Type B pancreatic cell (in vitro differentiated cells): ENCODE results near the gene TBC1D5. TPM values are rescaled to one million over a fixed set of nuclear protein-coding genes. Genes with fewer than 3 reads are reported as not detected.

Experiments used
- DNase-seq: peaks from one replicate; pipeline ENCODE4 v3.0.0; 2021; ENCODE audit warnings: mixed read lengths; ENCODE audit not compliant: unreplicated experiment; ENCODE audit errors: extremely low spot score
- H3K27ac Mint-ChIP-seq: 2 replicates; pipeline ENCODE4 v1.8.0; 2021; ENCODE audit warnings: mild to moderate bottlenecking, mixed read lengths
- H3K27me3 Mint-ChIP-seq: 2 replicates; pipeline ENCODE4 v1.8.0; 2021; ENCODE audit warnings: mixed read lengths
- H3K36me3 Mint-ChIP-seq: 2 replicates; pipeline ENCODE4 v1.8.0; 2021; ENCODE audit warnings: mixed read lengths
- H3K4me1 Mint-ChIP-seq: one replicate; pipeline ENCODE4 v1.8.0; 2021; ENCODE audit warnings: mixed read lengths; ENCODE audit not compliant: unreplicated experiment
- H3K4me3 Mint-ChIP-seq: 2 replicates; pipeline ENCODE4 v1.8.0; 2021; ENCODE audit warnings: mild to moderate bottlenecking, mixed read lengths
- H3K9me3 Mint-ChIP-seq: 2 replicates; pipeline ENCODE4 v1.8.0; 2021; ENCODE audit warnings: mixed read lengths
- total RNA-seq: library from RNA; stranded (reverse); gene quantifications from 2 replicates; pipeline ENCODE4 v1.2.1, GENCODE V29; 2021; ENCODE audit warnings: low replicate concordance
- TF ChIP-seq, protein P1 (sequence below): fragments of 200-600 bp; sonication (generic); conservative IDR thresholded peaks from 2 replicates; pipeline ENCODE4 v1.5.0; 2021; ENCODE audit warnings: antibody characterized with exemption, mild to moderate bottlenecking

Gene TBC1D5
- total RNA-seq, 1 donor from 2014 or later: 48.7 TPM

DNA sequence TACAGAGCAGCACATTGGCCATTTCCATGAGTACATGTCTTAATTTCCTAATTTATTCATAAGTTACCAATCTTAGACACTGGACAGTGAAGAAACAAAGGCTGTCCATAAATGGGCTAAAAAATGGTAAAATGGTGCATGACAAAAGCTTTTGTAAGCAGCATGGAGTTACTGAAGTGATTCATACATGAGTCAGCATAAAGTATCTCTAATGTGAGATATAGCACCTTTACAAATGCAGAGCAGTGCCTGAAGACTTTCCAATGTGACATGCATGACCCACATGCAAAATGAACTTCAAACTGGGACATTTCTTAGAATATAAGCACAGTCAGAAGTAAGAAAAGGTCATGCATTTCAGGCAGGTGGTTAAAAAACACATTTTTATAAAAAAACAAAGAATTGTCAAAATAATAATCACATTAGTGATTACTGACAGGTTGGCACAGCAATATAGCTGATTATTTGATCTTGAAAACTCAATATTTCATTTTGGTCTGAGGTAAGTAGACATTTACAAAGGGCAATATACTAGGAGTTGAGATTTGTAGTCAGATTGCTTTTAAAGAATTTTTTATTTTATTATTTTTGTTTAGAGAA, 558.4 kb downstream of the TBC1D5 start:
- Mint-ChIP-seq H3K9me3 (no peaks in the 10 kb centered on the region), H3K27ac (no peak overlapping the region), H3K4me3 (no peak overlapping the region), H3K27me3 (no peaks in the 10 kb centered on the region), H3K4me1 (no peaks in the 10 kb centered on the region), H3K36me3 (peaks cover 3% of the 10 kb centered on the region)
- DNase-seq: no peak
- TF ChIP-seq, protein P1, sequence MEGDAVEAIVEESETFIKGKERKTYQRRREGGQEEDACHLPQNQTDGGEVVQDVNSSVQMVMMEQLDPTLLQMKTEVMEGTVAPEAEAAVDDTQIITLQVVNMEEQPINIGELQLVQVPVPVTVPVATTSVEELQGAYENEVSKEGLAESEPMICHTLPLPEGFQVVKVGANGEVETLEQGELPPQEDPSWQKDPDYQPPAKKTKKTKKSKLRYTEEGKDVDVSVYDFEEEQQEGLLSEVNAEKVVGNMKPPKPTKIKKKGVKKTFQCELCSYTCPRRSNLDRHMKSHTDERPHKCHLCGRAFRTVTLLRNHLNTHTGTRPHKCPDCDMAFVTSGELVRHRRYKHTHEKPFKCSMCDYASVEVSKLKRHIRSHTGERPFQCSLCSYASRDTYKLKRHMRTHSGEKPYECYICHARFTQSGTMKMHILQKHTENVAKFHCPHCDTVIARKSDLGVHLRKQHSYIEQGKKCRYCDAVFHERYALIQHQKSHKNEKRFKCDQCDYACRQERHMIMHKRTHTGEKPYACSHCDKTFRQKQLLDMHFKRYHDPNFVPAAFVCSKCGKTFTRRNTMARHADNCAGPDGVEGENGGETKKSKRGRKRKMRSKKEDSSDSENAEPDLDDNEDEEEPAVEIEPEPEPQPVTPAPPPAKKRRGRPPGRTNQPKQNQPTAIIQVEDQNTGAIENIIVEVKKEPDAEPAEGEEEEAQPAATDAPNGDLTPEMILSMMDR: no peak

DNA sequence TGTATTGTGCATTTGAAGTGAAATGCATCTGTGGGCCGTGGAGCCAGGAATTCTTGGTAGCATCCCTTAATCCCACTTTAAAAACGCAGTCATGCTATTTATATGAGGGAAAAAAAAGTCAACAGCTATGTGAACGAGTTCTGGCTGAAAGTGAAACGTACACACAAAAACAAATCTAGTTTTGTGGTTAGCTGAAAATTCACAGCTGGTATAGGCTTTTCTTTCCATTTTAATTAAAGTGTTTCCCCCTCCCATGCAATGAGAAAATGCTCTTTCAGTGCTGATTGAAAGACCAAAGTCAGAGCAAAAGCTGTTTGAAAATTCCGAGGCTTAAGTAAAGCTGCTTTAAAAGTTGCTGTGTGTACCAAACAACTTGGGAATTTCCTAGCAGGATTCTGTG, 560.3 kb downstream of the TBC1D5 start:
- no peak for DNase-seq
- no peaks in the 10 kb centered on the region for H3K27me3 Mint-ChIP-seq
- no peaks in the 10 kb centered on the region for H3K4me1 Mint-ChIP-seq
- no peaks in the 10 kb centered on the region for H3K9me3 Mint-ChIP-seq
- H3K36me3 Mint-ChIP-seq: peaks cover 3% of the 10 kb centered on the region
- H3K27ac Mint-ChIP-seq: no peak overlapping the region
- TF ChIP-seq, protein P1: no peak
- H3K4me3 Mint-ChIP-seq: no peak overlapping the region

DNA sequence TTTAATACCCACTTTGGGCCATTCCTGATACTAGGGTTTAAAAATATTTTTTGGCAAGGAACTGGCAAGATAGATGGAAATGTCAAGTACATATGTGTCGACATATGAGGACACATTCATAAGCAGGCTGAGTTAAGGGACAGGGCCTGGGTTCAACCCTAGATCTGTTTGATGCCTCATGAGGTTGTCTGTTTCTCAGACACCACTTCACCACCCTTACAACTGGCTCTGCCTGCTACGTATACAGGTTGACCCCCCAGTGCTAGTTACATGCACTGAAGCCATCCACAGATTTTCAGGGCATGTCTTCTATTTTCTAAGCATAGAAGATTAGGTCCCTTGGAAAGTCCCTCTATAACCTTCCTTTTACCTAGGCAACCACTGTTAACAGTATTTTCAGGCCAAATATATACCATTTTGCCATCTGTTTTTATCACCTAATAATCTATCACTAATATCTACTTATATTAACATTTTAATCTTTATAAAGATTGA, 561.0 kb downstream of the TBC1D5 start:
- TF ChIP-seq, protein P1: no peak
- peaks cover 3% of the 10 kb centered on the region for H3K36me3 Mint-ChIP-seq
- no peak overlapping the region for H3K27ac Mint-ChIP-seq
- H3K4me1 Mint-ChIP-seq: no peaks in the 10 kb centered on the region
- no peak overlapping the region for H3K4me3 Mint-ChIP-seq
- H3K9me3 Mint-ChIP-seq: no peaks in the 10 kb centered on the region
- H3K27me3 Mint-ChIP-seq: no peaks in the 10 kb centered on the region
- DNase-seq: no peak

DNA sequence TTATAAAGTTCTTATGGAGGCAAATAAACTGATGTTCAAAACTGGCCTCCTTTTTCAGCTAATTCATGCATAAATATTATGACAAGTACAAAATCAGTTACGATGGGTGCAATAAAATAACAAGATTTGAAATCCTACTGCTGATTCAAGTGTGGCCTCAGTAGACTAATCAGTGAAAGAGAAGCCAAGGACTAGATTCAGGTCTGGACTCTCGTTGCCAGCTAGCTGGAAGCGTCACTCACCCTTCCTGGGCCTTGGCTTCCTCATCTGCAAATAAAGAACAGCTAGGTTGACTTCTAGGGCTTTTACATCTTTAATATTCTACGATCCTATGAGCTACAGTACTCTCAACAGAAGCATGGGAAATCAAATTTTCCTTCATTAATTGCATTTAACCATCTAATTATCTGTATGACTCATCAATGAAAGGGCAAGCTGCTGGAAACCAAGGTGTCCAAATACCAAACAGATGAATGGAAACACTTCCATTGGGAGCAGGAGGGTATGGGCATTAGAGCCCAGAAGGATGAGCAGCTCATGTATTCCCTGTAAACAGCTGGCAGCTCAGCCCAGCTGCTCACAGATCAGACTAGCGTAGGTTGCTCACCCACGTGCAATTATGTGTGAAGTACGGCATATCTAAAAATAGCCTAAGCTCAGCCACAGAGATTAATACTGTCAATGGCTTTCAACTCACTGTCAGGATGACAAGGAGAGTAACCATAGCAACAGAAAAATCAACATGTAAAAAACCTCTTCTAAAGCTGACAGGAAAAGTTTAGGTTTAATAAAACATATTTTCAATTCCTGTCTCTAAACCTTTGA, 562.8 kb downstream of the TBC1D5 start:
- Mint-ChIP-seq H3K4me3 (no peak overlapping the region), H3K27me3 (no peaks in the 10 kb centered on the region), H3K27ac (no peak overlapping the region), H3K4me1 (no peaks in the 10 kb centered on the region), H3K9me3 (no peaks in the 10 kb centered on the region), H3K36me3 (peaks cover 3% of the 10 kb centered on the region)
- no peak for DNase-seq
- TF ChIP-seq, protein P1: no peak

DNA sequence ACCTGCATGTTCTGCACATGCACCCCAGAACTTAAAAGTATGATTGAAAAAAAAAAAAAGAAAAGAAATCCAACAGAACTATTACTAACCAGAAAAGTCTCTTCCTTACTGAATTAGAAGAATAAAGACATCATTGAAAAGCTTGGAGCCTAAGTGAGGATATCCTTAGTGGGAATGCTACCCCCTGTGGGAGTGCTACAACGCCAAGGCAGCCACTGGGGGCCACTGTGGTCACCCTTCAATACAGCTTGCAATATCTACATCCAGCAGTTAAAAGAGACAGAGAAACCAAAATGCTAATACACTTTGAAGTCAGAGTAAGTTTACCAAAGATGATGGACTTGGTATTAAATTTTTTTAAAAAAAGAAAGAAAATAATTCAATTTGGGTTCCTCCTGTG, 565.7 kb downstream of the TBC1D5 start:
- TF ChIP-seq, protein P1: no peak
- Mint-ChIP-seq H3K27ac (no peak overlapping the region), H3K27me3 (no peaks in the 10 kb centered on the region), H3K4me3 (no peak overlapping the region), H3K4me1 (no peaks in the 10 kb centered on the region), H3K36me3 (peaks cover 7% of the 10 kb centered on the region), H3K9me3 (no peaks in the 10 kb centered on the region)
- no peak for DNase-seq
